A673 (cell line): ENCODE data around the gene NUDT3.

Source experiments
- EZH2 ChIP-seq: fragments of 200-600 bp; sonication (generic); IDR thresholded peaks from 2 replicates; pipeline ENCODE4 v1.6.1; 2017; ENCODE audit warnings: borderline replicate concordance, low read depth, mild to moderate bottlenecking, mixed read lengths, antibody characterized with exemption, low read length; ENCODE audit not compliant: poor library complexity, severe bottlenecking
- TF ChIP-seq, protein P1 (sequence below): fragments of 300-800, 200-600 bp; sonication (generic); conservative IDR thresholded peaks from 2 replicates; pipeline ENCODE4 v1.5.1; 2017; ENCODE audit warnings: low read depth, mild to moderate bottlenecking, antibody characterized with exemption, low read length, moderate library complexity, mixed read lengths

DNA sequence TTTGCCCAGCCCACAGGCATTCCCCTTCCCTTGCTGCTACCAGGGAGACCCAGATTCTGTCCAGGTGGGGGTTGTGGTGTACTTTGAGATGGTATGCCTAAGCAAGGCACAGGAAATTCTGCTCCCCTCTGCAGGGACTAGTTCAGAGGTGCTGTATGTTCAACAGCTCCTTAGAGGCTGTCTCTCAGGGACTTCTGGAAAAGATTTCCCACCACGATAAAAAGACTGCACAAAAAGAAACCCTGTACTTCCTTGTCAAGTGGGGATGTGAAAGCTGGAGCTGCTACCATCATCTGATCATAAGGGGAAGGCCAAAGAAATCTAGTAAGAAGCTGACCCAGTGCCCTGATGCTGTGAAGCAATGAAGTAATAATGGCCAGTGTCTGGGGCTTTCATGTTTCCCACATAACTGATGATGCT is 92.1 kb downstream of the NUDT3 start:
- TF ChIP-seq, protein P1, sequence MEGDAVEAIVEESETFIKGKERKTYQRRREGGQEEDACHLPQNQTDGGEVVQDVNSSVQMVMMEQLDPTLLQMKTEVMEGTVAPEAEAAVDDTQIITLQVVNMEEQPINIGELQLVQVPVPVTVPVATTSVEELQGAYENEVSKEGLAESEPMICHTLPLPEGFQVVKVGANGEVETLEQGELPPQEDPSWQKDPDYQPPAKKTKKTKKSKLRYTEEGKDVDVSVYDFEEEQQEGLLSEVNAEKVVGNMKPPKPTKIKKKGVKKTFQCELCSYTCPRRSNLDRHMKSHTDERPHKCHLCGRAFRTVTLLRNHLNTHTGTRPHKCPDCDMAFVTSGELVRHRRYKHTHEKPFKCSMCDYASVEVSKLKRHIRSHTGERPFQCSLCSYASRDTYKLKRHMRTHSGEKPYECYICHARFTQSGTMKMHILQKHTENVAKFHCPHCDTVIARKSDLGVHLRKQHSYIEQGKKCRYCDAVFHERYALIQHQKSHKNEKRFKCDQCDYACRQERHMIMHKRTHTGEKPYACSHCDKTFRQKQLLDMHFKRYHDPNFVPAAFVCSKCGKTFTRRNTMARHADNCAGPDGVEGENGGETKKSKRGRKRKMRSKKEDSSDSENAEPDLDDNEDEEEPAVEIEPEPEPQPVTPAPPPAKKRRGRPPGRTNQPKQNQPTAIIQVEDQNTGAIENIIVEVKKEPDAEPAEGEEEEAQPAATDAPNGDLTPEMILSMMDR, result no peak
- no peak for TF ChIP-seq EZH2
